NCI-H146 treated with DMSO at 0.1 percent for 48 hours (cell line): ENCODE data around the gene NPPB.
"Not testable (repeated sequence)": the region's sequence is repeated elsewhere in the genome, so short reads cannot be mapped to it uniquely, and the experiment has no call there.

Experiments
- DNase-seq: peaks from one replicate; lab custom pipeline; 2025; ENCODE audit not compliant: unreplicated experiment; lab: John Stamatoyannopoulos, UW

Gene NPPB

GRCh38 chr1:11858613-11858967 is at the start of gene NPPB:
Gene NPPB (minus strand): TSS chr1:11858945. CDS start chr1:11858833, 112 bp downstream.
- DNase-seq: no peak

GRCh38 chr1:11908095-11908675 is 49.4 kb upstream of the NPPB start:
- peak; percentile 80 for DNase-seq

DNA sequence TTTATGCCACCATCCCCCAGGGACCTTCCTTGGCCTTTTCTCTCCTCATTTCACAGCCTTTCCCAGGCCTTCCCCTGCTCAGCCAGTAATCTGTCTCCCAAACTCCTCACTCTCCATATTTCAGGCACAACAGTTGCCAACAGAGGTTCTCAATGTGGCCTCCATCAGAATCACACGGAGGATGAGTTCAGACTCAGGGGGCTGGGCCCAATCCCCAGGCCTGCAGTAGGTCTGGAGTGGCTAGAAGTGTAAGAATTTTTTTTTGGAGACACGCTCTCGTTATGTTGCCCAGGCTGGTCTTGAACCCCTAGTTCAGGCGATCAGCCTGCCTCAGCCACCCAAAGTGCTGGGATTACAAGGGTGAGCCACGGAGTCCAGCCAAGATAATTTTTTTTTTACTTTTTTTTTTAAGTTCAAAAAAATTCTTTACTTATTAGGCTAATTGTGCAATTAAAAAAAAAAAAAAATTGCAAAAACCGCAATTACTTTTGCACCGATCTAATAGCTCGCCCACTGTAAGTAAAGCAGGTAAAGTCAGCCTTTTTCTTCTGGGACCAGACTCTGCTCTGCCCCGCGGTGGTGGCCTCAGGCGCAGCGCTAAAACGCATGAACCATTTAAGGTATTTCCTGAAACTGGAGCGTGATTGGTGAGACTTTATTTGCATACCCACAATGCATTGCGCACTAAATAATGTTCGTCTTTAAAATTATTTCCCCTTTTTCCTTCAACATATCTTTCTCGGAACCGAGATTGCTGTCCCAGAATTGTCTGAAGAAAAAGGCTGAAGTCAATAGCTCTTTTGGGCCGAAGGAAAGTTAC is 48.7 kb upstream of the NPPB start:
- DNase-seq: peak; percentile 78

- no peak for DNase-seq
Observed at GRCh38 chr1:11906870-11907269, 48.1 kb upstream of the NPPB start.

- DNase-seq: no peak
Observed at GRCh38 chr1:11904978-11905377, 46.2 kb upstream of the NPPB start.

DNA sequence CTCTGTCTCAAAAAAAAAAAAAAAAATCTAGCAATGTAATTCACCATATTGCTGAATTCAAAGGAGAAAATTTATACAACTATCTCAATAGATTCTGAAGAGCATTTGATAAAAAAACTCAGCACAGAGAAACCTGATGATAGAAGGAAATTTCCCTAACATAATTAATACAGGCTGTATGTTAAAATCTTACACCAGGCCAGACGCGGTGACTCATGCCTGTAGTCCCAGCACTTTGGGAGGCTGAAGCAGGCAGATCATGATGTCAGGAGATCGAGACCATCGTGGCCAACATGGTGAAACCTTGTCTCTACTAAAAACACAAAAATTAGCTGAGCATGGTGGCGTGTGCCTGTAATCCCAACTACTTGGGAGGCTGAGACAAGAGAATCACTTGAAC is 45.4 kb upstream of the NPPB start:
- not testable (repeated sequence) for DNase-seq

GRCh38 chr1:11903210-11903609 is 44.5 kb upstream of the NPPB start:
- DNase-seq: no peak

DNA sequence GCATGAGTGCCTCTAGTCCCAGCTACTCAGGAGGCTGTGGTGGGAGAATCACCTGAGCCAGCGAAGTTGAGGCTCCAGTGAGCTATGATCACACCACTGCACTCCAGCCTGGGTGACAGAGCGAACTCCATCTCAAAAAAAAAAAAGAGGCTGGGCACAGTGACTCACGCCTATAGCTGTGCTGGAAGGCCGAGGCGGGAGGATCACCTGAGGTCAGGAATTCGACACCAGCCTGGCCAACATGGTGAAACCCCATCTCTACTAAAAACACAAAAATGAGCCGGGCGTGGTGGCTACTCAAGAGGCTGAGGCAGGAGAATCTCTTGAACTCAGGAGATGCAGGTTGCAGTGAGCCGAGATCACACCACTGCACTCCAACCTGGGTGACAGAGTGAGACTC is 42.7 kb upstream of the NPPB start:
- not testable (repeated sequence) for DNase-seq

DNA sequence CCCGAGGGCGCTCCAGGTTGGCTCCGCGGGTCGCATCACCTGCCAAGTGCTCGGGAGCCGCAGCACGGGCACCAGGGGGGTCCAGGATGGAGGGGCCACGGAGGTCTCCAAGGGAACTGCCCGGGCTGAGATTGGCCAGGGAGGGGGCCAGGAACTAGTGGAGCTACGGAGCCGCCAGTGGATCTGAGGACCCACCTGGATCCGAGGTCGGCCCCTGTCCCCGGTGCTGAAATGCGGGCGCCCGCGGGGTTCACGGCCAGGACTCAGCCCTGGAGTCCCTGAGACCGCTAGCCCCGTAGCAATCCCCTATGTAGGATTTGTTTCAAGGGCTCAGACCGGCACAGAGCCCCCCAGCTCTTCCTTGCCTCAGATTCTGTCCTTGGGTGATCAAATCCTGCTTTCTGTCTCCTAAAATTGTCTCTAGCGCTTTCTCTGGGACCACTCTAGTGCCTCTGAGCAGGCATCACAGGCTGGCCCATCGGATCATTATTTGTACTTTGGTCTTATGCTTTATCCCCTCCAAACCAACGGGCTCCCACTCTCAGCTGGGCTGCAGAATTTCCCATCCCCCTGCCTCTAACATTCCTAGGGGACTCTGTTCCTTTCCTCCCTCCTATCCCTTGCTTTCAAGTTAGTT is 40.2 kb upstream of the NPPB start:
- DNase-seq: no peak

GRCh38 chr1:11898086-11898785 is 39.5 kb upstream of the NPPB start:
- no peak for DNase-seq

GRCh38 chr1:11894501-11894900 is 35.8 kb upstream of the NPPB start:
- DNase-seq: not testable (repeated sequence)

- peak; percentile 5 for DNase-seq
Observed at GRCh38 chr1:11893907-11894251, 35.1 kb upstream of the NPPB start.

DNA sequence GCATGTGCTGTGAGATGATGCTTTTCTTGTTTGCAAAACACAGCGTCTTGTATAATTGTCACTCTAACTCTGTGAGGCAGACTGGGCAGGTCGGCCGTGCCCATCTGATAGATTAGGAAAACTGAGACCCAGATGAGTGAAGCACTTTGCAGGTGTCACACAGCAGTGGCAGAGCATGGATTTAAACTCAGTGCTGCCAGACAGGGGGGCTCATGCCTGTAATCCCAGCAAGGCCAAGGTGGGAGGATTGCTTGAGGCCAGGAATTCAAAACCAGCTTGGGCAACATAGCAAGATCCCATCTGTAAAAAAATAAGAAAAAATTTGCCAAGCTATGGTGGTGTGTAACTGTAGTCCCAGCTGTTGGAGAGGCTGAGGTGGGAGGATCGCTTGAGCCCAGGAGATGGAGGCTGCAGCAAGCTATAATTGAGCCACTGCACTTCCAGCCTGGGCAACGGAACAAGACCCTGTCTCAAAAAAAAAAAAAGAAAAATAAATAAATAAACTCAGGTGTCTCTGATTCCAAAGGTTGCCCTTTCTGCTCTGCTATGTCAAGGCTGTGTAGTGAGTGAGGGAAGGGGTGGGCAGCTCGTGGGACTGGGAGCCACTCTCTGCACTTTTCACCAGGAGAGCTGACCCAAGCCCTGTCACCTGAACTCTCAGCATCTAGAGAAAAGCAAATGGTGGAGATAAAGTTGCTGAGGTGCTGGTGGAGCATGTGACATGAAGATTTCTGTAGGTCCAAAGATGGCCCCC is 32.9 kb upstream of the NPPB start:
- DNase-seq: no peak

DNA sequence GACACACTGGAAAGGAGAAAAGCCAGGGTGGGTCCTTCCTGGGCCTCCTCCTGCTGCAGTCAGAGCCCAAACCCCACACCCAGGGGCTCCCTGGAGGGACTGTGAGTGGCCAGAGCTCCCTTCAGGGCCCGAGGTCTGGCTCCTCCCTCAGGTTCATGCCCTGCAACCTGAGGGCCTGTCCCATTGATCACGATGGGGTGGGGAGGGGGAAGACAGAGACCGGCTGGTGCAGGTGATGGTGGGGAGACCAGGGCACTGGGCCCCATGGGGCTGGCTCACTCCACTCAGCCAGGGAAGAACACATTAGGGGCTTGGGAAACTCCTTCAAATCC is 30.1 kb upstream of the NPPB start:
- no peak for DNase-seq

GRCh38 chr1:11888206-11888876 is 29.6 kb upstream of the NPPB start:
- no peak for DNase-seq

DNA sequence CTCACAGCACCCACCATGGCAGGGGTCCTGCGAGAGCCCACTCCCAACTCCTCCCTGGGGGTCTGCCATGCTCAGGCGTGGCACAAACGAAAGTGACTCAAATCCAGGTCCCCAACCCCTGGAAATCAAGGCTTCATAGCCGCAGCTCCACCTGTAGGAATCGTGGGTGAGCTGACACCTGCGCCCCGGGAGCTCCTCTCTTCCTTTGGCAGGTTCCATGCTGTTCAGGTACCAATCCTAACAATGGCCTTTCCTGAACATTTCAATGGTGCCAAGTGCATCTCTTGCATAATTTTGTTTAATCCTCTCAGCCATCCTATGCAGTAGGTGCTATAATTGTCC is 28.9 kb upstream of the NPPB start:
- DNase-seq: no peak

- DNase-seq: no peak
Observed at GRCh38 chr1:11886986-11887665, 28.4 kb upstream of the NPPB start.

GRCh38 chr1:11885916-11886315 is 27.2 kb upstream of the NPPB start:
- DNase-seq: no peak

GRCh38 chr1:11882814-11883538 is 24.2 kb upstream of the NPPB start:
- peak; percentile 36 for DNase-seq
